Regular cardiac myocyte (primary cell): ENCODE data around the gene RCAN3. TPM values are rescaled to one million over a fixed set of nuclear protein-coding genes. Genes with fewer than 3 reads are reported as not detected.

ENCODE experiments used
- total RNA-seq: library from RNA; depleted of rRNA; stranded (reverse); fragments of >200 nt; gene quantifications from 2 replicates; pipeline ENCODE4 v1.2.3, GENCODE V29; 2014

Gene RCAN3
- total RNA-seq, result 2.5 and 3.7 TPM in 2 replicates

DNA sequence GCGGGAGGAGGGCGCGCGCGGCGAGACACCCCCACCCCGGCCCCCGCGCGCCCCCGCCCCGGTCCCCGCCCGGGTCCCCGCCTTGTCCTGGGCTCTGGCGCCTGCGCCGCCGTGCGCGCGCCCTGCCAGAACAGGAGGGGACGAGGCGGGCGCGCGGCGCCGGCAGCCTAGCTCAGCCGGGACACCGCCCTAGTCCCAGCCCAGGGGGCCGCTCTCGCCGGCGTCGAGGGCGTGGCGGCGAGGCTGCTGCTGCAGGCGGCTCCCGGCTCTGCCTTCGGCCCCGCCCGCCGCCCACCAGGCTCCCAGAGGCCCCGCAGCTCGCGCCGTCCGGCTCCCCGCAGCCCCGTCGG lies at the start of gene RCAN3:
Gene RCAN3, plus strand, starts transcription at position 128 of the 350 bp plus-strand sequence. CDS start 11,537 bp downstream, outside the sequence.

GRCh38 chr1:24555591-24556413 lies 53.2 kb downstream of the RCAN3 start, which contains the start of gene NCMAP:
Gene NCMAP (plus strand): TSS chr1:24556087. CDS start chr1:24595431, 39,344 bp downstream.

Other genes with a start within 250 kb of the RCAN3 start
- under 0.01 and 0.38 TPM in 2 replicates for gene GRHL3, start 183.5 kb upstream of the RCAN3 start, total RNA-seq
- 3.8 and 5.1 TPM in 2 replicates for gene STPG1, start 89.1 kb upstream of the RCAN3 start, total RNA-seq
- 59.4 and 66.8 TPM in 2 replicates for gene NIPAL3, start 87.0 kb upstream of the RCAN3 start, total RNA-seq
- not detected in 2 replicates for gene NCMAP, start 53.3 kb downstream of the RCAN3 start, total RNA-seq
- gene SRRM1, start 140.5 kb downstream of the RCAN3 start, total RNA-seq, result 23.2 and 34.7 TPM in 2 replicates
- 403 and 463 TPM in 2 replicates for gene CLIC4, start 242.6 kb downstream of the RCAN3 start, total RNA-seq